ENCODE results near the gene PEX16. TPM values are rescaled to one million over a fixed set of nuclear protein-coding genes. Genes with fewer than 3 reads are reported as not detected.
A peak's percentile ranks its signal among the peaks of the same experiment; 100 is the strongest.

PEX16 gene
- total RNA-seq, 1 donor from 2014 or later, result 30.8 TPM

DNA sequence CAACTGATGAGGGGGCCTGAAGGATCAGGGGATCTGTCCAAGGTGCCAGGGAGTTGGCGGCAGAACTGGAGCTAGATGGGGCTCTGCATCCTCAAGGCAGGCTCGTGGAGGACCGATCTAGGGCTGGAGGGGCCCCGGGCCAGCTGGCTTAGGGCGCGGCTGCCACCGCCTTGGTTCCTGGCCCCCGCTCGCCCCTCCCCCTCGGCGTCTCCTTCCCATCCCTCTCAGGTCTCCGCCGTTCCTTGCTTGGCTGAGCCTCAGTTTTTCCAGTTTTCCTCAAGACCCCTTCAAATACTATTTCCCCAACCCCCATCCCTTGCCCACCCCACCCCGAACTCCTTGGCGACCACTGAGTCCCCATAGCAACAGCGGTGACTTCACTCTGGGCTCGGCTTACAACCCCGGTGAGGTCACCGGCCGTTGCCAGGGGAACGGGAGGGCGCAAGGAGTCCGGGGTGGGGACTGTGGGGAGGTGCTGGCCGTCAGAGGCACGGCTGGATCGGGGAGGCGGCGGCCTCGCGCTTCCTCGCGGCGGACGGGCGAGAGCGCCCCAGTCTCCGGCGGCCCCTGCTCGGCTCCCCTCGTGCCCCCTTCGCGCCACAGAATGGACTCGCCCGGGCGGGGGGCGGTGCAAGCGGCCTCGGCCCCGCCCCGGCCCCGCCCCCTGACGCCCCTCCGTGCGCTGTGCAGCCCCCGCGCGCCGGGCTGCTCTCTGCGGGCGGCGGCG is 18.1 kb downstream of the PEX16 start:
- peak; percentile 62 to 69 for DNase-seq (ENCODE audit: low read depth in 2 of 2)

DNA sequence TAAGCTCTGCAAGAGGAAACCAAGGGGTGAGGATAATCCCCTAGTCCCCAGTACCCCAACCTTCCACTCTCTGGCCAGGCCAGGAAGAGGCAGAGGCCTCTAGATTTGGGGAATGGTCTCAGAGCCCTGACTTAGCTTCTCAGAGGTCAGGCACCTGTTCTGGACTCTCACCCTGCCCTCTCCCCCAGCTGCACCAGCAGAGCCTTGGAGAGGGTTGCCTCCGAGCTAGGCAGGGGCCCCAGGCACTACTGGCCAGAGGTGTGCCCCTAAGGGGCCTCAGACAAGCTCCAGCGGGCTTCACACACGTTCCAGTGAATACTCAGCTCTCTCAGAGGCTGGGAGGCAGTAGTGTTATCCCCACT is 18.6 kb downstream of the PEX16 start:
- no peak for DNase-seq (ENCODE audit: low read depth in 2 of 2)

DNA sequence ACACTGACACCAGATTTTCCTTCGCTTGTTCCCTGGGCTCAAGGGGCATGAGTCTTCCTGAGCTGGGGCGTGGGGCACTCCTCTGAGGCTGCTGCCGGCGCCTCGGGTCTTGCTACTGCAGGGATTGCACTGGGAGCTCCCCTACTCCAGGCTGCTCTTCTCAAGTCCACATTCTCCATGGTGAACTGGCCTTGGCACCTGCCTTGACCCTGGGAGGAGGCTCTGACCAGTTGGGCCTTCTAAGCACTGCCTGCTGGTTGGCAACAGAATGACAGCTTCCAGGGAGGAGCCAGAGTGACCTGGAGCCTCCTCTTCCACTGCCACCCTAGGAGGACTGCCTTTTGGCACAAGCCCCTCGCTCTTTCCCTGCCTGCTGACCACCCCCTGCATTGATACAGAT is 20.1 kb downstream of the PEX16 start:
- DNase-seq (ENCODE audit: low read depth in 2 of 2), result no peak

DNA sequence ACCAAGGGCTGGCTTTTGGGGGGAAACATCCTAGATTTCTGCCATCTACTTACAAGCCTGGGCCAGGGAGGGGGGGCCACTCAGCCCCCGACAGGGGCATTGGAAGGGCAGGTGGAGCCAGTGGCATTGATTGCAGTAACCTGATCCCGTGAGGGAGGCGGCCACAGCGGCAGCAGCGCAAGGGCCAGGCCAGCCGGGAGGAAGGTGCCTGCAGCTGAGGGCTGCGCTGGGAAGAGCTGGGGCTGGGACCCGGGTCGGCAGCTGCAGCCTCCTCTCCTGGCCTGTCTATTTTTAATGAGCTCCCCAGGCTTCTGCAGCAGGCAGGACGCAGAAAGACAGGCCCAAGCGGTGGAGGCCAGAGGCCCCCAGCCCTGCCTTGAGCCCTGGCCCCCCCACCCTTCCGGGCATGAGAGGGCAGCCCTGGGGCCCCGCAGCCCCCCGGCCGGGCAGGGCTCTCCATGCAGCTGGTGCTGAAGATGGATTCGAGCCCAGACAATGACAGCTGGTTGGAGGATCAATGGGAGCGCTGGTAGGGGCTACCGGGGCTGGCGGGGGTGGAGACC is 21.2 kb downstream of the PEX16 start:
- no peak for DNase-seq (ENCODE audit: low read depth in 2 of 2)

DNA sequence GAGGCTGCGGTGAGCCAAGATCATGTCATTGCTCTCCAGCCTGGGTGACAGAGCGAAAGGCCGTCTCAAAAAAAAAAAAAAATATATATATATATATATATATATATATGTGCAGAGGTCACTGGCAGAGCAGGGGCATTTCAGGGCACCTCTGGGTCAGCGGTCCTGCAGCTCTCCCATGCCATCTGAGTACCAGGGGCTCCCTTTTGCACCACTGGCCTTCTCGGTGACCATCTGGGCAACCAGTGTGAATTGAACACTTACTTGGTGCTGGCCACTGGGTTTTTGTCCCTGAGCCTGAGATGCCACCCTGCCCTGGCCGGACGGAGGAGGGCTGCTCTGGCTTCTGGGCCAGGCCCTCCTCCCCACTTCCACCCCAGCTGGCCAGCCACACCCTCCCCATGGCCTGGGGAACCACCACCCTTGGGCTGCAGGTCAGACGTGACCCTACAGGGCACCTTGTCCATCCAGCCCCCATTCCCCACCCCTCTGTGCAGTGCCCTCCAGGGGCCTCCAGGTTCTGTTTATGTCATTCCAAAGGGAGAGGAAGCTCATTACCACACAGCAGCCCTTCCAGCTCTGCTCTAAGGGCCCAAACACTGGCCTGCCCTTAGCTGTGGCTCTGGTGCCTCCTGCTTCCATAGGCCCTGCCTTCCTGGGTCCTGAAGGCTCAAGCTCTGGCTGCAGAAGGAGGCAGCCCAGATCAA is 22.0 kb downstream of the PEX16 start:
- DNase-seq (ENCODE audit: low read depth in 2 of 2), result no peak

DNA sequence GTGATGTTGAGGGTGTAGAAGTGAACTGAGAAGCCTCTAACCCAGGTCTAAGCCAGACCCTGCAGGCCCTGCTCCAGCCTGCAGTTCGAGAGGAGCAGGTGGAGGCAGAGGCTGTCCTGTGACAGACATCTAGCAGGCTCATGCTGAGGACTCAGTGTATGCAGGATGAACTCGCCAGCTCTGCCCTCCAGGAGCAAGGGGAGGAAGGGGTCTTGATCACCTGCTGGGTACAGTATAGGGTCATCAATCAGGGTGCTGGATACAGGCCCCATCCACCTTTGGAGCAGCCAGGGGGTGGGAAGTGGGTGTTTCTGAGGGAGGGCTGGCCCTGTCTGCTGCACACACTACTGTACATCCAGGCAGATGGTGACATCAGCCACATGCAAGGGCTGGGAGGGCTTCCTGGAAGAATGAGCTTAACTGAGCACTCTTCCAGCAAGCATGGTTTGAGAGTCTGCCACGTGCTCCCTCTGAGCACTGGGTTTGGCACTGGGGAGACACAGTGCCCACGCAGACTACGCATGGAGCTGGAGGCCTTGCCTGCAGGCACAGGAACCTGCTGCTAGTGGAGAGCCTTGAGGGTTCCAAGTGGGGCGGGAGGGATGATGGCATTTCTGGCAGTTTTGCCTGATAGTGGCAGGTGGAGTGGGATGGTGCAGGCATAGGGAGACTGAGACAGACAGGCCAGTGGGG is 23.0 kb downstream of the PEX16 start:
- DNase-seq (ENCODE audit: low read depth in 2 of 2), result no peak

DNA sequence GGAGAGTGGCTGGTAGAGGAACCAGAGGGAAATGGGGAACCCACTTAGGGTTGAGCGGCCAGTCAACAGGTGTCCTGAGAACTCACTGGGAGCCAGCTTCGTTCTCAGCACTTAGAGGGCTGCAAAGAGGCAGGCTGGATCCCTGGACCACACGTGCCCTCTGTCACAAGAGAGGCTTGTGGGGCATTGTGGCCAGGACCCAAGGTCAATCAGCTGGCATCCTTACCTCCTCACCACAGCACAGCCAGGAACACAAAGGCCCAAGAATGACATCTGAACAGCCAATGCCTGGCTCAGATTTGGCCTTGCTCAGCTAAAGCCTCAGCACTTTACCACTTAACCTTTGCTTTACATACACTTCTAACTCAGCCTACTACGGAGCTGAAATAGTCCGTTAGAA is 24.8 kb downstream of the PEX16 start:
- no peak for DNase-seq (ENCODE audit: low read depth in 2 of 2)

DNA sequence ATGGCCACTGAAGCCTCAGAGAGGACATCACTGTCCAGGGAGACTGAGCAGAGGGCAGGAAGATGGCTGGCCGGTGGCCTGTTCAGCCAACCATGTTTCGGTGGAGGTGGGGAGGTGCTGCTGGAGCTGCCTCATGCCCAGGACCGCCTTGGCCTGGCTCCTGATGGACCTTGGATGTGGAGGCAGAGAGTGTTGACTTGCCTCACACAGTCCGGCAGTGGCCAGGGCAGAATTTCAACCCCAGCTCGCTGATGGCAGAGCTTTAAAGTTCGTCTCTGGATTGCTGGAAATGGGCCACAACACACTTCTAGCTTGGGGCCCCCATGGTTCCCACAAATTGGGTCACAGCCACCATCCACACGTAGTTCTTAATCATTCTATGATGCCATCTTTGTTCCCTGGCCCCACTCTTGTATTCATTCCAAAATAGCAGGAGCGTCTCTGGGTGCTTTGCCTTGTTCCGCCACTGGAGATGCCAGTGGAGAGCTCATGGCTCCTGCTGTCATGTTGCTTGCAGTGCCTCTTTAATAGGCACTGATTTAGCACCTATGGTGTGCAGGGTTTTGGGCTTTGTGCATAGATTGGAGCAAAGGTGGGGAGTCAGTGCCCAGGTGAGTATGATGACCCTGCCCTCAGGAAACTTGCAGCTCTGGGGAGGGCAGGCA is 26.7 kb downstream of the PEX16 start:
- DNase-seq (ENCODE audit: low read depth in 2 of 2), result no peak

DNA sequence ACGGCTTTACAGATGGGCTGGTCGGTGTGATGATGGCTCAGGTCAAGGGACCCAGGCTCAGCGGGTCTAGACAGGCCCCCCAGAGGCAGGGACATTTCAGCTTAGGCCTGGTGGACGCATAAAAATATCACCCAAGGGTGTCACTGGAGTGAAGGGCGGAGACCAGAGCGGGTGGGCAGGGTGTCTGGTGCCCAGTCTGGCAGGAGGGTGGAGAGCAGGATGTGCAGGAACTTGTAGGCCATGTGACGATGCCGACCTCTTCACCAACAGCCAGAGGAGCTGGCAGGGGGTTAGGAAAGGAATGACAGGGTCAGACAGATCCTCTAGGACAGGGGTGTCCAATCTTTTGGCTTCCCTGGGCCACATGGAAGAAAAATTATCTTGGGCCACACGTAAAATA is 27.7 kb downstream of the PEX16 start:
- no peak for DNase-seq (ENCODE audit: low read depth in 2 of 2)

DNA sequence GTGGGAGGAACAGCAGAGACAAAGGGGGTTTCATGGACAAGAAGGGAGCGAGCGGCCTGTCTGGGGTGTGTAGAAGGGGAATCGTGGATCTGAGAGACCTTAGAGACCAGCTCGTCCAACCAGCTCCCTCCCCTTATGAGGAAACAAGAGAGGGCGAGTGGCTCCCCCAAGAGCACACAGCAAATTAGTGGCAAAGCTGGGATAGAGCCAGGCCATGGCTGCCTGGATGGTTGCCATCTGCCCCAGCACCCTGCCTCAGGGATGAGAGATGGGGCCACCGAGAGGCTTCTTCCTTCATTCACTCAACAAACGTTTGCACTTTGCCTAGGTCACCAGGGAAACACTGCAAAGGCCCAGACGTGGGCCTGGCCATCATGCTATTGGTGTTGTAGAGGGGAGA is 28.1 kb downstream of the PEX16 start:
- DNase-seq (ENCODE audit: low read depth in 2 of 2), result no peak

DNA sequence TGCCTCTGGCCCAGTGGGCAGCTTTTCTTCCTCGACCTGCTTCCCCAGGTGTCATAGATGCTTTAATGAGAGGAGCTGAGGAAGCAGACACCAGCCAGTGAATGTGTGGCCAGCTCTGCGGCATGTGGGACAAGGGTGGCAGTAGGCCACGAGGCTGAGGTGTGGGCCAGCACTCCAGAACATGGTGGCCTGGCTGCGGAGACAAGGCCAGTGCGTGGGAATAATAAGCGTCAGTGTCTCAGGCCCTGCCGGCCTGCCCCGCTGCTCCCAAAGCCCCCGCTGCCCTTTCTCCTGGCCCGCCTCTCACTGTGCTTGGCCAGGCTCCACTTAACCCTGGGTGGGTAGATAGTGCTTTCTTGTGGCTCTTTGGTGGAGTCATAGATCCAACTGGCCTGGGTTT is 30.1 kb downstream of the PEX16 start:
- no peak for DNase-seq (ENCODE audit: low read depth in 2 of 2)

DNA sequence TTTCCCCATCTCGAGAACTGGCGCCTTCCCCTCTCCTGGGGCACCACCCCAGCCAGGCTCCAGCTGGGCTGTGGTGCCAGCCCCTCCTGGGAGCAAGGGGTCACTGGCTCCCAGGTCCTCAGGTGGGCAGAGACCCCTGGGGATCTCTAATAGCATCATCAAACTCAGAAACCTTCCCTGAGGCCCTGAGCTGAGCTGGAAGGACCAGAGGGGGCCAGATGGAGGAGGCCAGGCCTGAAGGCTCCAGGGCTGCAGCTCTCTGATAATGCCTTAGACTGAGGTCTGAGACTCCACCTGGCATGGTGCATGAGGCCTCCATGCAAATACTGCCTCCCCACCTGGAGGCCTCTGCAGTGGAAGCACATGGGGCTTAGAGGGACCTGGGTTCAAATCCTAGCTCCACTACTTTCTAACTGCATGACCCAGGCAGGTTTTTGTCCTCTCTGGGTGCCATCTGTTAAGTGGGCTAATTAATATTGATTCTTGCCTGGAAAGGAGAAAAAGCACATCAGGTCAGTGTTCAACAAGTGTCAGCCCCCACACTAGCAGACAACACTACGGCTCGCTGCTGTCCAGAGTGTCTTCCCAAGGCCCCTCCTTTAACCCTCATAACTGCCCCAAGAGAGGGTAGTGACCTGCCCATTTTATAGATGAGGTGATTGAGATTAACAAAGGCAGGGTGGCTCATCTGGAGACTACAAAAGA is 30.7 kb downstream of the PEX16 start:
- no peak for DNase-seq (ENCODE audit: low read depth in 2 of 2)

DNA sequence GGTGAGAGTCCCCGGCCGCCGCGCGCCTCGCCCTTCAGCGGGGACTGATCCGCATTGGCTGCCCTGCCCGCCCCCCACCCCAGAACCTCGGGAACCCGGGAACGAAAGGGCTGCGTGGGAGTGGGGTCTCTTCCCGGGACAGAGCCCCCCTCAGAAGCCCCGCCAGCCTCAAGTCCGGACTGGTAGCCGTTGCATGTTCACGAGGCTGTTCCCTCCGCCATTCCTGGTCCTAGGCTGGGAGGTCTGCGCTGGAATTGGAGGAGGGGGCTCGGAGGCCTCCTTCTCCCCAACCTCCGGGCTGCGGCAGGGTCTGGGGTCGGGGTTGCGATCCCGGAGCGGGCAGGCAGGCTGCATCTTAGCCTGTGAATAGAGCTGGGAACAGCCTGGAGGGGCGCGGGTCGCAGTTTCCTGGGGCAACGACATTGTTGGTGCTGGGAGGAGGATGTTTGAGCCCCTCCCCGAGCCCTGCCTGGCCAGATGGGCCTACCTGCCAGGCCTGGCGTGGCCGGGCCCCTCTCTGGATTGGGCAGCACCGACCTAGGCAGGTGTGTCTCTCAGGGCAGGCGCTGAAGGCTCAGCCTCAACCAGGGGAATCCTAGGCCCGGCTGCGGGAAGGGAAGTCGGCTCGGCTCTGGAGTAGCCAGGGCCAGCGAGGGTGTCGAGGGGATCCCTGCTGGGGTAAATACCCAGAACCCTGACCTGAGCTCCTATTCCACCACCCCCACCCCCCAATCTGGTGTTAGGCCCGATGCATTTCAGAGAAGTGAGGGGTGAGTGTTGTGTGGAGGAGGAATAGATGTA is 31.6 kb downstream of the PEX16 start:
- DNase-seq (ENCODE audit: low read depth in 2 of 2), result no peak

DNA sequence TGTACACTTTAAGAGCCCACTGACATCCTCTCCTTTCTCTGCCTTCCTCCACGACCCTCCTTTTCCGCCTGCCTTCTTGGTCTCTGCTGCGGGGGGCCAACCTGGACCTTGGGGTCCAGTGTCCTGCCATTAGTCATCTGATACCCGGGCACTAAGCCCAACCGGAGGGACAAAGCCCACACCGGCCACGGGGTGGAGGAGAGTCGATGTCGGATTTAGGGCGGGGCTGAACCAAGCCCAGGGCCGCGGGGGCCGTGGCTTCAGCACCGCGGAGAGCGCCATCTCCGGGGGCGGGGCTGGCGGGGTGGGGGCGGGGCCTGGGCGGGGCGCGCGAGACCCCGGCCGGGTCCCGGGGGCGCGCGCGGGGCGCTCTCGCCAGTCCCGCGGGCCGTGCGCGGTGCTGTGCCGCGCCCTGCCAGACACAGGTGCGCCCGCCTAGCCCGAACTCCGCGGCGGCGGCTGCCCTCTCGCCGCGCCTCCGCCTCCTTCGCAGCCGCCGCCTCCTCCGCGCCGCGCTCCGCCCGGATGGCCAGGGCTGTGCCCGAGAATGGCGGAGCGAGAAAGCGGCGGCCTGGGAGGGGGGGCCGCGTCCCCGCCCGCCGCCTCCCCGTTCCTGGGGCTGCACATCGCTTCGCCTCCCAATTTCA is 32.3 kb downstream of the PEX16 start, which contains the start of gene MAPK8IP1:
Gene MAPK8IP1, plus strand, starts transcription at position 378 of the 647 bp plus-strand sequence. Its CDS starts 170 bp downstream, at position 548.
- DNase-seq (ENCODE audit: low read depth in 2 of 2), result peak in 1 of 2 donors; percentile 45

DNA sequence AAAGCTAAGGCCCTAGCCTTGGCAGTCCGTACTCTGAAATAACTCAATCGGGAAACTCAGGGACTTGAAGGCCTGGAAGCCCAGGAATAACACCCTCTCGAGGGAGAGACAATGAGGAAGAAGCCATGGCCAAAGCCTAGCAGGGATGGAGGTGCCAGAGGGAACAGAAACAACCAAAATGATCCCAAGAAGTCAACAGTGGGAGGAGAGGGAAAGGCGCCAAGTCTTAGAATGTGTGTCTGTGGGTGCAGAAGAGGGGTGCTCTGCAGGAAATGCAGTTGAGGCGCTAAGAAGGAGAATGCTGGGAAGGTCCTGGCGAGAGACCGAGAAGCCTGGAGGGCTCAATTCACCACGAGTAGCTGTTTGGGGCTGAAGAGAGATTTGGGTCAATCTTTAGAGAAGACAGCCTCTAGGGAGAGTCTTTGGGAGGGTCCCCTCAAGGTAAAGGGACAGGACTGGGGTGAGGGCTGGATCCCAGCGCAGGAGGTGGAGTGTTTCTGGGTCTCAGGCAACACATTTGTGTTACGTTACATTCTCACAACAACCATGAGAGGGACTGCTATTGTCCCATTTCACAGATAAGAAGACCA is 33.0 kb downstream of the PEX16 start:
- no peak for DNase-seq (ENCODE audit: low read depth in 2 of 2)

DNA sequence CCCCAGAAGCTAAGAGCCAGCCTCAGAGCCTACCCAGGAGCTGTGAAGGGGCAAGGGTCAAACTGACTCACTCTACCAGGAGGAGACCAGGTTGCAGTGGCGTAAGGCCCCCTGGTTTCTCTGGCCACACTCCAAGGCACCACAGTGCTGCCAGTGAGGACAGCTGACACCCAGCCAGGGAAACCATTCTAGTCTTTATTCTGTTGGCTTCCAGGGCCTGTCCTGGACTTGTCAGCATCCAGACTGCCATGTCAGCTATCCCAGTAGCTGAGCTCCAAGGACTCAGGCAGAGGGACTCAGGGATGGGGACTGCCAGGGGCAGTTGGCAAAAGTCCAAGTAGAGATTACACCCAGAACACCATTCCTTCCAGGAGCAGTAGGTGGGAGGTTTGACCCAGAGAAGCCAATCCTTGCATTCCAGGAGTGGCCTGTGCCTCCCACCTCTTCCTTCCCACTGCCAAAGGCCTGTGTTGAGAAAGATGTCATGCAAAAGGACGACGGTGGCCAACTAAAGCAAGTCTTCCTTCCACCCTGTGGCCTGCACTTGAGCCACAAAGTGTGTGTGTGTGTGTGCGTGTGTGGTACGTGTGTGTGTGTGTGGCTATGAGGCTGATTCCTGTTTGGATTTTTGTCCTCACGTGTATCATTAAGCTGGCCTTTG is 35.8 kb downstream of the PEX16 start:
- no peak for DNase-seq (ENCODE audit: low read depth in 2 of 2)

DNA sequence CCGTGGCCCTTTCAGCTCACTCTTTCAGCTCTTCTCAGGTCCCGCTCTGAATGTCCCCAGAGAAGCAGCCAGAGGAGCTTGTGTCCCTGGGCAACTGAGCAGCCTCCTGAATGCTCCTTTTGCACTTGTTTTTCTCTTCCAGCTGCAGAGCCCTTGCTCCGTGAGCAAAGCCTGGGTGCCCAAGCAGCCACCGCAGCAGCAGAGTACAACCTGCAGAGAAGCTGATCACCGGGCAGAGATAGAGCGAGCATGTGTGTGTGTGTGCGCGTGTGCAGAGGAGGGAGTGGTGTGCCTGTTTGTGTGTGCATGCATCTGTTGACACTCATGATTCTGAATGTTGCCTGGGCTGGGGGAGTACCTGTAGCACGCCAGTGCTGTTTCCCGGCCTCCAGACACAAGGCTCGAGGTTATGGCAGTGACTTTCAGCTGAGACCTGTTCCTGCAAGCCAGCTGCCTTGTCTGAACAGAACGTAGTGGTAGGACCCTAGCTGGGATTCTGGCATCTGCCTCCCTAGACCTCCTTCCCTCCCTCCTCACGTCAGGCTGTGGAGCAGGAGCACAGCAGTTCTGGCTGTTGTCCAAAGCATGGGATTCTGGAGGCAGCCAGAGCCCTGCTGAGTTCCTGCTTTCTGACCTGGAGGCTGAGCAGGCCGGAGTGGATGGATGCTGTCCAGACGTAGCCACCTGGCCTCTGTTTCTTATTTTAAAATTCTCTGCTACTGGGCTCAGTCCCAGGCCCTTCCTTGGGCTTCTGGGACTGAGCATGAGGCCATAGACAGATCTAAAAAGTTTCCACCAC is 36.7 kb downstream of the PEX16 start:
- no peak for DNase-seq (ENCODE audit: low read depth in 2 of 2)
